ENCODE data around the gene KLHL26. TPM values are rescaled to one million over a fixed set of nuclear protein-coding genes. Genes with fewer than 3 reads are reported as not detected.

Gene KLHL26
- total RNA-seq, 4 donors from 2014 or later, result 1.6 to 6.6 (median 3.4) TPM

DNA sequence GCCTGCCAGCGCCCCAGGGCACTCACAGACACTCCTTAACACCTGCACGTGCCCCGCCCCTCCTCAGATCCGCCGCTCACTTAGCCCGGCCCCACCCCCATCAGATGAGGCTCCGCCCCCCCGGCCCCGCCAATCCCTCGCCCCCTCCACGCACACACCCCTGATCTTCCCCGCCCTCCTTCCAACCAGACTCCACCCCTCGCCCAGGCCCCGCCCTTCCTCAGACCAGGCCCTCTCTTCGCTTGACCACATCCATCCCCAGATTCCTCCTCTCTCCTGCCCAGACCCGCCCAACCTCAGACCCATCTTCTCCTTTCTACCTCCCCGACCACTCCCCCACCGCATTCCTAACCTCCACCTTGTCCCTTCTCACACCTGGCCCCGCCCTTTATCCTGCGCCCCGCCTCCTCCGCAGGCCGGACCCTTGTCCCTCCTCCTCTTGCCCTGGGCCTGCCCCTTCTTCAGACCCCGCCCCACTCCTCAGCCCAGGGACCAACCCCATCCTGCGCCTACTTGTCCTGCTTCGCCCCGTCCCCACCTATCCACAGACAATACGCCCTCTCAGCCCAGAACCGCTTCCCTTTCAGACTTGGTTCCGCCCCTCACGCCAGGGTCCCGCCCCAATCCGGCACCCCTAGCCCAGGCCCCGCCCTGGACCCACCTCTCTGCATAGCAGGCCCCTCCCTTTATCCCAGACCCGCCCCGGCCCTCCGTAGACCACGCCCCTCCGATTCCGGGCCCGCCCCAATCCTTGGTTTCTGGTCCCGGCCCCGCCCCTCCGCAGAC is 452 bp upstream of the KLHL26 start:
- H3K4me1 ChIP-seq, result peaks cover 23 to 52% (median 27%) of the 10 kb centered on the region in 3 donors

DNA sequence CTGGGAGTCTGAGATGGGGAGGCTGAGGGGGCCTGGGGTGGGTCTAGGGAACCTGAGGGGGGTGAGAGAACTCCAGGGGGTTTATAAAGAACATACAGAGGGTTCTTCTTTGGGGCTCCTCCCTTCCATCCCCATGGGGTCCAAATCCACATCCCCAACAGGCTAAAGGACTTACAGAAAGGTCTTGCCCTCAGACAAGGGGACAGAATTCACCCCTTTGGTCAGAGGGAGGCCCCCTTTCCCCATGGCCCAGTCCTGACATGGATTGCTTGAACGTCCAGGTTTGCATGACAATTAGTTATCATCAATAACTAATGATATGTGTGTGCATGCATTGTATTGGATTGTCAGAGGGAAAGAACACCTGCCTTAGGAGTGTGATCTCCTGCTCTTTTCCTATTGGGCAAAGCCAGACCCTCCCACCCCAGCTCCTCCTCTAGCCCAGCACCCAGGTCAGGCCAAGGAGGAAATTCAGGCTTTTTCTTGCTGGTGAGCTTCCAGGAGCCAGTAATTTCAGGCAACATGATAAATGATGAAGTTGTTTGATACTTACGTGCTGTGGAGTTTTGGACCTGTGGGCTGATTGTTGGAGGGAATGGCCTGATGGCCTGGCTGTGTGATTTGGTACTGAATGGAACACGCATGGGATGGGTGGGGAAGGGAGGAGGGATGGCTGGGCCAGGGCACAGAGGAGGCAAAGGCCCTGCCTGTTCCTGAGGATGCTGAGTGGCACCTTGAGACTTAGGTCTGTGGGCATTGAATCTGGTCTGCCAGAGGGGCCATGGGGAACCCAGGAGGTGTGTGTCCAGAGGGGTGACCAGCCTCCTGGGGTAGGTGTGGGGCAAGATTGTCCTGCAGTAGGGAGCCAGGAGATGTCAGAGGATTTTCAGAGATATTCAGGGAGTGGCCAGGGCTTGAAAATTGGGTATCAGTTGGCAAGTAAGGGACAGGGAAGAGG is 1.1 kb downstream of the KLHL26 start:
- H3K4me3 ChIP-seq, result peak overlapping the region; percentile 69 to 91 (median 78)
- peak overlapping the region; percentile 86 to 92 (median 90) for H3K27ac ChIP-seq
- TF ChIP-seq, protein P1, sequence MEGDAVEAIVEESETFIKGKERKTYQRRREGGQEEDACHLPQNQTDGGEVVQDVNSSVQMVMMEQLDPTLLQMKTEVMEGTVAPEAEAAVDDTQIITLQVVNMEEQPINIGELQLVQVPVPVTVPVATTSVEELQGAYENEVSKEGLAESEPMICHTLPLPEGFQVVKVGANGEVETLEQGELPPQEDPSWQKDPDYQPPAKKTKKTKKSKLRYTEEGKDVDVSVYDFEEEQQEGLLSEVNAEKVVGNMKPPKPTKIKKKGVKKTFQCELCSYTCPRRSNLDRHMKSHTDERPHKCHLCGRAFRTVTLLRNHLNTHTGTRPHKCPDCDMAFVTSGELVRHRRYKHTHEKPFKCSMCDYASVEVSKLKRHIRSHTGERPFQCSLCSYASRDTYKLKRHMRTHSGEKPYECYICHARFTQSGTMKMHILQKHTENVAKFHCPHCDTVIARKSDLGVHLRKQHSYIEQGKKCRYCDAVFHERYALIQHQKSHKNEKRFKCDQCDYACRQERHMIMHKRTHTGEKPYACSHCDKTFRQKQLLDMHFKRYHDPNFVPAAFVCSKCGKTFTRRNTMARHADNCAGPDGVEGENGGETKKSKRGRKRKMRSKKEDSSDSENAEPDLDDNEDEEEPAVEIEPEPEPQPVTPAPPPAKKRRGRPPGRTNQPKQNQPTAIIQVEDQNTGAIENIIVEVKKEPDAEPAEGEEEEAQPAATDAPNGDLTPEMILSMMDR (IDR thresholded peaks at IDR 0.05), result no peak
- no peak for TF ChIP-seq POLR2A (IDR thresholded peaks at IDR 0.05)
- WGBS, 2 donors, result 20 to 39% methylated on average over 3 of the region's 3 CpGs
- no peak for DNase-seq
- H3K27me3 ChIP-seq, result peaks cover 0 to 4% (median 0%) of the 10 kb centered on the region in 4 donors
- no peaks in the 10 kb centered on the region for H3K36me3 ChIP-seq
- intact Hi-C loops (cut with DNase I), result no loop called here
- no peaks in the 10 kb centered on the region for H3K9me3 ChIP-seq
- H3K4me1 ChIP-seq, result peaks cover 23 to 52% (median 27%) of the 10 kb centered on the region in 3 donors

More for the DNA sequence above, 452 bp upstream of the KLHL26 start:
- Histone ChIP-seq H3K9me3 (no peaks in the 10 kb centered on the region), H3K4me3 (peak overlapping the region; percentile 69 to 91 (median 78)), H3K36me3 (no peaks in the 10 kb centered on the region), H3K27me3 (peaks cover 0 to 4% (median 0%) of the 10 kb centered on the region in 4 donors), H3K27ac (peak overlapping the region; percentile 75 to 92 (median 87))
- TF ChIP-seq, protein P1 (IDR thresholded peaks at IDR 0.05), result peak in 1 of 6 experiments; percentile 6
- TF ChIP-seq POLR2A (IDR thresholded peaks at IDR 0.05), result no peak
- intact Hi-C loops (cut with DNase I), result no loop called here
- peak; percentile 92 for DNase-seq
- 1 to 2% methylated on average over 27 to 31 of the region's 44 CpGs for WGBS, 2 donors

DNA sequence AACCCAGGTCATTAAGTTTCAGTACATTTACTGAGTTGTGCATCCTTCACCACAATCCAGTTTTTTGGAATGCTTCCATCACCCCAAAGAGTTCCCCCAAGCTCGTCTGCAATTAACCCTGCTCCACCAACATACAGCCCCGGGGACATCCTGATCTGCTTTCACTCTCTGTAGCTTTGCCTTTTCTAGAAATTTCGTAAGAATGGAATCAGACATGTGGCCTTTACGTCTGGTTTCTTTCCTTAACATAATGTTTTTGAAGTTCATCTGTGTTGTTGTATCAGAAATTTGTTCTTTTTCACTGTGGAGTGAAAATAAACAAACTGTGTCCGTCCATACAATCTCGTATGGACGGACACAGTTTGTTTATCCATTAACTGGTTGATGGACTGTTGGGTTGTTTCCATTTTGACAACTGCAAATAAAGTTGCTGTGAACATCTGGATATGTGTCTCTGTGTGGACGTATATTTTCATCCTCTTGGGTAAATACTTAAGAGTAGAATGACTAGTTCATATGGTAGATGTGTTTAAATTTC is 2.9 kb downstream of the KLHL26 start:
- 63 to 76% methylated on average over 8 of the region's 8 CpGs for WGBS, 2 donors
- no peaks in the 10 kb centered on the region for H3K9me3 ChIP-seq
- no peak for DNase-seq
- H3K4me1 ChIP-seq, result peaks cover 26 to 55% (median 31%) of the 10 kb centered on the region in 3 donors
- peak overlapping the region in 1 of 4 donors; percentile 25 for H3K27ac ChIP-seq
- no peaks in the 10 kb centered on the region for H3K36me3 ChIP-seq
- H3K27me3 ChIP-seq, result no peaks in the 10 kb centered on the region
- TF ChIP-seq POLR2A (IDR thresholded peaks at IDR 0.05), result no peak
- TF ChIP-seq, protein P1 (IDR thresholded peaks at IDR 0.05), result no peak
- intact Hi-C loops (cut with DNase I), result no loop called here
- H3K4me3 ChIP-seq, result no peak overlapping the region

DNA sequence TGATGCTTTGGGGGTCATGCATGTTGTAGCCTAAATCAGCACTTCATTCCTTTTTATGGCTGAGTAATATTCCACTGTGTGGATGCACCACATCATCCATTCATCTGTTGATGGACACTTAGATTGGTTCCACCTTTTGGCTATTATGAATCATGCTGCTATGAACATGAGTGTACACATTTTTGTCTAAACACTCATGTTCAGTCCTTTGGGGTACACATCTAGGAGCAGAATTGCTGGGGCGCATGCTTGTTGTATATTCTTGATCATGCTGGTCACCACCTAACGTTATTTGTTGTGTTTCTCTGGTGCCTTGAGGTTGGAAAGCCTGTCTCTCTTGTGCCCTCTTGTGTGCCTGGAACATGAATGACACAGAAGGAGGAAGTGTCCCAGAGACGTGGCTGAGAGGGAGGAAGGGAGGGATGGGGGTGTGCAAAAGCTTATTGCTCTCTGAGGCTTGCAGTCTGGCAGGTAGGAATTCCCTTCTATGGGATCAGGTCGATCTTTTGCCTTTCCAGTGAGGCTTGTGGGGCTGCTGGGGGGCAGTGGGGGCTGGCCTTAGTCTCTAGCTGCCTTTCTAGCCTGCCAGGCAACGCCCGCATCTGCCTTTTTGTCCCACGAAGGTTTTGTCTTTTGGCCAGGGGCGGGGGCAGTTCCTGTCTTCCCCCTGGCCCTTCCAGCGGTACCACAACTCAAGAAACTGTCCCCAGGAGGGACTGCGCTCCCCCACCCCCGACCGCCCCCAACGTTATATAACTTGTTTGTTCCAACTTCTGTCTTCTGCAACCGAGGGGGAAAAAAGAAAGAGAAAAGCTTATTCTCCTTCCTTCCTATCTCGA is 7.6 kb downstream of the KLHL26 start:
- WGBS, 2 donors, result 54 to 70% methylated on average over 5 to 14 of the region's 15 CpGs

More for the DNA sequence above, 7.6 kb downstream of the KLHL26 start:
- H3K9me3 ChIP-seq, result no peaks in the 10 kb centered on the region
- TF ChIP-seq, protein P1 (IDR thresholded peaks at IDR 0.05), result no peak
- TF ChIP-seq POLR2A (IDR thresholded peaks at IDR 0.05), result no peak
- H3K4me3 ChIP-seq, result peak overlapping the region in 2 of 4 donors; percentile 3 to 28
- H3K27ac ChIP-seq, result peak overlapping the region in 3 of 4 donors; percentile 53 to 61 (median 61)
- H3K27me3 ChIP-seq, result no peaks in the 10 kb centered on the region
- no peaks in the 10 kb centered on the region for H3K36me3 ChIP-seq
- peaks cover 15 to 51% (median 28%) of the 10 kb centered on the region in 3 donors for H3K4me1 ChIP-seq
- intact Hi-C loops (cut with DNase I), result no loop called here
- DNase-seq, result no peak
